GM13977 (cell line): ENCODE measurements around the gene DLL4.

Experiments used
- DNase-seq: peaks from one replicate; pipeline ENCODE4 v3.0.0; 2012; ENCODE audit warnings: low spot score
- in situ Hi-C: fragments of 300-500 bp; cut with MboI; formaldehyde crosslinking; loops from one replicate; pipeline ENCODE4 v1.12.0; 2022; ENCODE audit warnings: low sequenced_read_pairs, low pct_unique_long_range_greater_than_20kb, mixed read lengths, inconsistent platforms; ENCODE audit not compliant: unreplicated experiment
- TF ChIP-seq, protein P1 (sequence below): IDR thresholded peaks from 2 replicates; pipeline ENCODE4 v1.5.1; 2012; ENCODE audit warnings: mild to moderate bottlenecking, control low read depth; ENCODE audit not compliant: insufficient read depth; ENCODE audit errors: extremely low read depth, missing control alignments

The DLL4 gene

DNA sequence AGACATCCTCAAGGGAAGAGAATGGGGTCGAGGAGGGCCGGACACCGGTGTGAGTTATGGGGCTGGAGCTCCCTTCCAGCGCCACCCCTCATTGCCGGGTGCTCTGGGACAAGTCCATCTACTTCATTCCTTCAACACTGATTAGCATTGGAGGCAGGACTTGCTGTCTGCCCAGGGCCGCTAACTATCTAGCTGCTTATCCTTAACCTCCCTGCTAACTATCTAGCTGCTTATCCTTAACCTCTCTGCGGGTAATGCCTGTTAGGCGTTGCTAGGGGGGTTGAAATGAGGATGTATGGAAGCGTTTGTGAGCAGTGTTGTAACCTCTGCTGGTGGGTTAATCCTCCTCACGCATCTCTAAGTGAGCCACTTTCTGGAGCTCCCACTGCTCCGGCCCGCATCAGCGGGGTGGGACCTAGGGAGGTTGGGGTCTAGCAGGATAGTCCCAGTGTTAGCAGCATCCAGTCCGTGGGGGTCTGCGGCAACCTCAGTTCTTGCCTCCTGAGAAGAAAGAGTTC, 13.3 kb downstream of the DLL4 start:
- TF ChIP-seq, protein P1, sequence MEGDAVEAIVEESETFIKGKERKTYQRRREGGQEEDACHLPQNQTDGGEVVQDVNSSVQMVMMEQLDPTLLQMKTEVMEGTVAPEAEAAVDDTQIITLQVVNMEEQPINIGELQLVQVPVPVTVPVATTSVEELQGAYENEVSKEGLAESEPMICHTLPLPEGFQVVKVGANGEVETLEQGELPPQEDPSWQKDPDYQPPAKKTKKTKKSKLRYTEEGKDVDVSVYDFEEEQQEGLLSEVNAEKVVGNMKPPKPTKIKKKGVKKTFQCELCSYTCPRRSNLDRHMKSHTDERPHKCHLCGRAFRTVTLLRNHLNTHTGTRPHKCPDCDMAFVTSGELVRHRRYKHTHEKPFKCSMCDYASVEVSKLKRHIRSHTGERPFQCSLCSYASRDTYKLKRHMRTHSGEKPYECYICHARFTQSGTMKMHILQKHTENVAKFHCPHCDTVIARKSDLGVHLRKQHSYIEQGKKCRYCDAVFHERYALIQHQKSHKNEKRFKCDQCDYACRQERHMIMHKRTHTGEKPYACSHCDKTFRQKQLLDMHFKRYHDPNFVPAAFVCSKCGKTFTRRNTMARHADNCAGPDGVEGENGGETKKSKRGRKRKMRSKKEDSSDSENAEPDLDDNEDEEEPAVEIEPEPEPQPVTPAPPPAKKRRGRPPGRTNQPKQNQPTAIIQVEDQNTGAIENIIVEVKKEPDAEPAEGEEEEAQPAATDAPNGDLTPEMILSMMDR = no peak
- no peak for DNase-seq
- in situ Hi-C loops = no loop called here

DNA sequence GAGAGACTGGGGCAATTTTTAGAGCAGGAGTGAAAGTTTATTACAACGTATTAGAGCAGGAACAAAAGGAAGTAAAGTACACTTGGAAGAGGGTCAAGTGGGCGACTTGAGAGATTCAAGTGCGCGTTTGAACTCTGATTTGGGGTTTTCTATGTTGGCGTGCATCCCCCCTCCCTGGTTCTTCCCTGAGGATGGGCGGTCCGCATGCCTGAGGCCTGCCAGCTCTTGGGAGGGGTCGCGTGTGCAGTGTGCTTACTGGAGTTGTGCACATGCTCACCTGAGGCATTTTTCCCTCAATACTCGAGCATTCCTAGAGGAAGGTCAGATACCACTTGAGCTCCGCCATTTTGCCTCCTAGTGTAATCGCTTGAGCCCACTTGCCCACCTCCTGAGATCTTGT, 13.7 kb downstream of the DLL4 start:
- no peak for DNase-seq
- in situ Hi-C loops = no loop called here
- TF ChIP-seq, protein P1 = no peak

DNA sequence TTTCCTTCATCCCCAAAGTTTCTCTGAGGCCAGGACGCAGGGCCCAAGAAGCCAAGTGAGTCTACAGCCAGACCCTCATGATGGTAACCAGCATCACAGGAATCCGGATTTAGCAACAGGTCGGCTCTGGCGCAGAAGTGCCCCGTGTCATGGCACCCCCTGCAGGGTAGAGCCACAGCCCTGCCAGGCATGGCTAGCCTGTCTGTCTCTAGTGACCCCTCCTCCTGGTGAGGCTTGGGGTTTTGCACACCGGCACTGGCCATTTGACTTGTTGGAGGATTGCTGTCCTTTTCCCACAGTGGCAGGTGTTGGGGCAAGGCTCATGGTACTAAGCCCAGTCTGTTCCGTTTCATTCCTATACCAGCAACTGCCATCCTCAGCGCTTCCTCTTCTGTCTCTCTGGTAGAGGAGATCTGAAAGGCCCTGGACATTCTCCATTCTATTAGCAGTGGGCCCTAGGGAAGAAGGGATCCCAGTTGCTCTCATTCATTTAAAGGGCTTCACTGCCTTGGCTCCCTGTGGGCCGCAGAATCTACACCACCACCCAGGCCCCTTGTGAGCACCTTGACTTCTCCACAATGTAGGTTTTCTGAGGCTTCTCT, 14.7 kb downstream of the DLL4 start:
- in situ Hi-C loops = no loop called here
- TF ChIP-seq, protein P1 = no peak
- DNase-seq = no peak

DNA sequence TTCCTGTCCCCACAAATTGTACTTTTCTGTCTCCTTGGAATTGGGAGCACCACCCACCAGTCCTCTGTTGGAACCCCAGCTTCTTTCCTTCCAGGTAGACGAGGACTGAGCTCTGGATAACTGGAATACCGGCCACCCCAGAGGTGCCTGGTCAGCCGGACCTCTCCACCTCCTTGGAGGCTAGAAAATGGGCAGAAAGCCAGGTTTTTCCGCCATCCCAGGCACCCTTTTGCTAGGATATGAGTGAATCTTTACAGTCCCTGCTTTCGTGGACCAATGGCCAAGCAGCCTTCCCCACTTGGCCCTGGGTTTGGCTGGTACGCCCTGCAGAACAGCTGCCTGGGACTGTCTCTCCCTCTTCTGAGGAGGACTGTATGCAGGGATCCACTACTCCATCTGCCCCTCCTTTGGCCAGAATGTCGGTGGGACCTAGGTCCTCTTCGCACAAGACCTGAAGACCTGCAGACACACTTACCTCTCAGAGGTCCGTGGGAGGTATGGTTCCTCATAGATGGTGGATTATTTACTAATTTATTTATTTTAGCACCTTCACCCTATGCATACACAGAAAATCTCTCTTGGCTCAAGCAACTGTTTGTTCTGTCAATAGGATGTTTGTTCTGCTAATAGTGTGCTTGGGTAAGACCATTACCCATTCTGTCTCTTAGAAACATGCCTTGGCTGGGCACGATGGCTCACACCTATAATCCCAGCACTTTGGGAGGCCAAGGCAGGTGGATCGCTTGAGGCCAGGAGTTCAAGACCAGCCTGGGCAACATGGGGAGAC, 15.6 kb downstream of the DLL4 start:
- no peak for DNase-seq
- TF ChIP-seq, protein P1 = no peak
- in situ Hi-C loops = no loop called here

DNA sequence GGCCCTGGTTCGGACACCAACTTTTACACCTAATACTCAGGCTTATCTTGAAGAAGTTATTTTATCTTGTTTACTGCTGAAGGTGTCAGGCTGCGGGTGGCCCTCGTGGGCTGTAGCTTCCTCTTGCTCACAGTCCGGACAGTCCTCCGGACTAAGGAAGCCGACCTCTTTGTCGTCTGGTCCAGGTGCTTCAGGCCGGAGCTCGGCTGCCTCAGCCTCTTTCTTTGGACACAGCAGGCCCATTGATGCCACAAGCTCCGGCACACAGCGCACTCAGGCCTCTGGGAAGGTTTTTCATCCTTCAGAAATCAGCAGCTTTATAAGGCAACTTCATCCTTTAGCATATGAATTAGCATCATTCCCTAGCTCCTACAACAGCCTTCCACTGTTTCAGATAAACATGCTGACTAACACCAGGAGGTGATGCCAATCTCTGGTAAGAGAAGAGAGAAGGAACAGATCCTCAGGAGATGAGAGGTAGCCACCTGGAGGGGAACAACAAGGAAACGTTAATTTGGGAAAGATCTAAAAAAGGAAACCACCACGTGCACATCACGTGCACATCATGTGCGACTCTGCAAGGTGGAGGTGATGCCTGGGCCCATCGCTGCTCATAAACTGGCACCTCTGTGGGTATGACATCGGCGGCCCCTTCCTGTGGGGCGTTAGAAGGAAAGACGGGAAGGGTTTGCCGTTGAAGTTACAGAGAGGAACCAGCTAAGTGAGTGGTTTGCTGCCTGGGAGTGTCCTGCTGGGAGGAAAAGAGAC, 19.8 kb downstream of the DLL4 start:
- TF ChIP-seq, protein P1 = no peak
- in situ Hi-C loops = no loop called here
- no peak for DNase-seq

DNA sequence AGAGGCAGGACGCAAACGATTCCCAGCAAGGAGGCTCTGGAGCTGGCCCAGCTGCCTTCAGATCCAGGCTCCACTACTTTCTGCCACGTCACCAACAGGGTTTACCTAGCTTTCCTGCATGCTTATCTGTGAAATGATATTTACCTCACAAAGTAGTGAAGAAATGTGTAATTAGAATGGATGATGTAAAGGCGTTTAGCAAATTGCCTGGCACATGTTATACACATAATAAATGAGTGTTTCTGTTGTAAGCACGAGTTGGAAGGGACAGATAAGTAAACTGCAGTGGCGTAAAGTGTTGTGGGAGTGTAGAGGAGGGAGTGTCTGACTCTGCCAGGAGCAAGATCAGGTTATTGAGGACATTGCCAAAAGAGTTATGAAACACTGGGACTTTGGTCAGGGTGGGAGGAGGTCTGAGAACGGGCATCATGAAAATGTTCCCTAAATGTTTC, 20.6 kb downstream of the DLL4 start:
- peak; percentile 5 for DNase-seq
- TF ChIP-seq, protein P1 = no peak
- in situ Hi-C loops = no loop called here
